Fibroblast of skin of left biceps (primary cell): Measurements from ENCODE around the gene PFKM.
"Not testable (repeated sequence)": the region's sequence is repeated elsewhere in the genome, so short reads cannot be mapped to it uniquely, and the experiment has no call there.

Source experiments
- DNase-seq, 2 experiments: peaks; one replicate each; pipeline ENCODE4 v3.0.0-alpha.2; 2013; ENCODE audit warnings: low read depth in 2 of 2

PFKM gene

GRCh38 chr12:48111312-48111693 is 7.9 kb upstream of the PFKM start:
- not testable (repeated sequence) for DNase-seq

GRCh38 chr12:48115957-48116356 is 3.2 kb upstream of the PFKM start:
- no peak for DNase-seq

GRCh38 chr12:48118284-48118871 is 786 bp upstream of the PFKM start:
- no peak for DNase-seq

DNA sequence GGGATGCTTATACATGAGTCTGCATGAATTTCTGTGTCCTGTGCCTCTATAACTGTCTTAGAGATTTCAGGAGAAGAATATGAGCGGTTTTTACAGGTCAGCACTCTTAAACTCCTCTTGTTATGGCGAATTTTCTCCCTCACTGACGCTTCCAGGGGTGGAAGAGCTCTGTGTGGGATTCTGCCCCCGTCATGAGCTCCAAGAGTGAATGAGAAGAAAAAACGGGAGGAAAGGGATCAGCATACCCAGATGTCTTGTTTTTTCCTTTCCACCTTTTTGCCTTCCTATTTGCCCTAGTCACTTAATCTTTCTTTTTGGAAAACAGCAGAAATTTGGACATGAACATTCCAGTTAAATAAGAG is 651 bp downstream of the PFKM start:
- no peak for DNase-seq

- no peak for DNase-seq
These were observed 2.4 kb downstream of the PFKM start for GRCh38 chr12:48121522-48121921.

DNA sequence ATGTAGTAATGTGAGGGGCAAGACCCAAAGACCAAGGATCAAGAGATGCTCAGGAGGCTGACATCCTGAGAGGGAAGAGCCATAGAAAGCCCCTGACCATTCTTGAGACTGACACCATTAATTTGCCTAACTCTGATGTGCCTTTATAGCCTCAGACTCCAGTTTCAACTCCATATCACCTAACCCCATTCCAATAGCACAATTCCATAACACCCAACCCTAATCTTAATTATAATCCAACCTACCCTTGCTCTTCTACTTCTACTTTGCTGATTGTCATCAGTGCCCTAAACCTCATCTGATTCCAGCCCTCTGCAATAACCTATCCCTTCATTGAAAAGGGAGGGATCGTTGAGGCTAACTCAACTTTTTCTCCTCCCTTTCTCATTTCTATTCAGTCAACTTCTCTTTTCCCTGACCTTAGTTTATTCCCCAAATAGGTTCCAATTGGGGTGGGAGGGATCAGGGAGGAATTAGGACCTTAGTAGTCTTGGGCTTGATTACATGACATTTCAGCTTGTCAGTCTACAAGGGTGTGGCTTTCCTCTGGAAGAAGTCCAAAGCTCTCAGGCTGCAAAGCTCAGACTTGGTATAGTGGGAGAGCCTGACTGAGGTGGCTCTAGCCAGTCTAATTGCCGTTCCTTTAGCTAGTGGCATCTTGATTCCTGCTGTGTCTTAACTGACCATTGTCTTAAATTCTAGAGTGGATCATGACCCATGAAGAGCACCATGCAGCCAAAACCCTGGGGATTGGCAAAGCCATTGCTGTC is 3.1 kb downstream of the PFKM start:
- no peak for DNase-seq

DNA sequence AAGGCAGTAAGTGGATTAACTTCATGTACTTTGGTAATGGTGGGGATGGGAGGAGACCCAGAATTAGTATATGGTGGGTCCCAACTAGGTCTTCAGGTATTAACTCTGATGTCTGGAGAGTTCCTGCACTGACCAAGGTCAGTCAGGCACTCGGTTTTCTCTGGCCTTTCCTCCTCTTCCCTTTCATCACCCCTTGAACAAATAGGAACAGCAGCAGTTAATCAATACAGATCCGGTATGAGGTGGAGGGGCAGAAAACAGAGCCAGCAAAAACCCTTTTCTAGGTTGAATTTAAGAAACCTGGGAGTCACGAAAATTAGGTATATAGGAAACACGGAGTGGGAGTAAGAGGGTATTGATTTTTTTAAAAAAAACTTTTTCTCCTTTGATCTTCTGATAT is 4.0 kb downstream of the PFKM start:
- no peak for DNase-seq

DNA sequence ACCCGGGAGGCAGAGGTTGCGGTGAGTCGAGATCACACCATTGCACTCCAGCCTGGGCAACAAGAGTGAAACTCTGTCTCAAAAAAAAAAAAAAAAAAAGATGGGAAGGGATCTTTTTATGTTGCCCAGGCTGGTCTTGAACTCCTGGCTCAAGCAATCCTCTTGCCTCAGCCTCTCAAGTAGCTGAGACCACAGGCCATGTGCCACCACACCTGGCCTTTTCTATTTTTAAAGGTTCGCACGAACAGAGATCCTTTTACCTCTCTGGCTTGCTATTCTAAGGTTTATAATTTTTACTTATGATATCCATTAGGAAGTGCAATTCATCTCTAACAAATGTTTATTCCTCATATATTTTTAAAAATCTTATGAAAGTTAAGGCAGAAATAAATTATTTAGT is 6.4 kb downstream of the PFKM start:
- DNase-seq: not testable (repeated sequence)

DNA sequence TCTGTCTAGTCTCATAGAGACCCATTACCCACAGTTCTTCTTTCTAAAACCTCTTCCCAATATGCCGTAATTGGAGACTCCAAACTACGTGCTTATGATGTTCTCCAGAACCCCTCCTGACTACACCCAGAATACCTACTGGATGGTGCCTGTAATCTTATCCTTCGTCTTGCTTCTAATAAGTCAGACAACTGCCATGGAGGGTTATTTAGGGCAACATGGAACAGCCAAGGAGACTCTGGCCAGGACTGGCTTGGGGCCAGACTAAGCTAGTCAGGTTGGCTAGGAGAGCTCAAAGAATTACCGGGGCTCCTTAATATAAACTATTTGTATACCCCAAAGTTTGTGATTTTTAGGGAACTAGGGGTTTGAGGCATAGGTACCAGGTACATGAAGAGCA is 6.8 kb downstream of the PFKM start:
- no peak for DNase-seq

DNA sequence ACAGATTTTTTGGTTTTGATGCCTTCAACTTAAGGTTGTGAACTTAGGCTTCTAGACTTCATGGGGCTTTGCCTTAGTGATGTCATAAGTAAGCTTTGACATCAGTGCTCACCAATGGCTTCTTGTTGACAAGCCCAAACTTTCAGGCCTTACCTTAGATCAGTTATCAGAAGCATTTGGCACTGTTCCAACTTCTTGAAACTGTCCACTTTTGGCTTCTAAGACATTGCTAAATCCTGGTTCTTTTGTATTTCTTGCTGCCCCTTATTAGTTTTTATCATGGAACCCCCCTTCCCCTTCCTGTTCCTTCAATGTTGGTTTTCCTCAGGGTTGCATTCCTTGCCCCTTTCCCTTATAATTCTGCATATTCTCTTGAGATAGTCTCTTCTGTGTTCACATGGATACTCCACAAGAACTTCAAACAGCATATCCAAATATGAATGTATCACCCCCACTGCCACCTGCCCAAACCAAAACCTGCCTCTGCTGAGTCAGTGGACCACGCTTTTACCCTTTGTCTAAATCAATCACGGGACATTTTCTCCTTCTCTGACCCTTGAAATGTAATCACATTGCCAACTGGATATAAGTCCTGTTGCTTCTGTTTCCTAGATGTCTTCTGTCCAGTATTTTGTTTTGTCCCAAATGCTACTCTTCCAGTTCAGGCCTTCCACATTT is 7.9 kb downstream of the PFKM start:
- DNase-seq: no peak

- no peak for DNase-seq
These were observed 9.6 kb downstream of the PFKM start for GRCh38 chr12:48128800-48129199.

- no peak for DNase-seq
These were observed 10.2 kb downstream of the PFKM start for GRCh38 chr12:48129376-48129775.

GRCh38 chr12:48131517-48131916 is 12.4 kb downstream of the PFKM start:
- DNase-seq: no peak

DNA sequence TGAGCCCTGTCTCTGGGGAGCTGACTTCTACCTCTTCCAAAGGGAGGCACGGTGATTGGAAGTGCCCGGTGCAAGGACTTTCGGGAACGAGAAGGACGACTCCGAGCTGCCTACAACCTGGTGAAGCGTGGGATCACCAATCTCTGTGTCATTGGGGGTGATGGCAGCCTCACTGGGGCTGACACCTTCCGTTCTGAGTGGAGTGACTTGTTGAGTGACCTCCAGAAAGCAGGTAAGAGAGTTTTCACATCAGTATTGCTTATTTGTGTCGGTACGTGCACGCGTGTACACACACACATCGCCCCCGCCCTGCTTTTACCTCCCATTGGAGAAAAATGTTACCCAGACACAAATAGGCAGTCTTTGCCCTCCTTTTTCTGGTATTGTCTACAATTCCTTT is 13.7 kb downstream of the PFKM start:
- no peak for DNase-seq

GRCh38 chr12:48135027-48135426 is 15.9 kb downstream of the PFKM start:
- DNase-seq: no peak

- DNase-seq: no peak
These were observed 23.9 kb downstream of the PFKM start for GRCh38 chr12:48142818-48143674.

DNA sequence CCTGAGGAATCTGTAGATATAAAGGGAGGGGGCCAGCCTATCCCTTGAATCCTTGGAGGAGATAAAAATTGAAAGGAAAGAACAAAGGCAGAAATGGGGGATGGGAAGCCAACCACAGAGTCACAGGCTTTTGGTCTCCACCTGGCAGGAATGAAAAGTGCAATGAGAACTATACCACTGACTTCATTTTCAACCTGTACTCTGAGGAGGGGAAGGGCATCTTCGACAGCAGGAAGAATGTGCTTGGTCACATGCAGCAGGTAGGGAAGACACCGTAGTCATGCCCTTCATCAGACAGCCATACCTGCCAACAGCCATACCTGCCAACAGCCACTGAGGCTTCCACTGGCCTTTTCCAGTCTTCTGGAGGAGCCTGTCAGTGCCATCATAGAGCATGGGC is 24.7 kb downstream of the PFKM start:
- no peak for DNase-seq

- DNase-seq: no peak
These were observed 26.8 kb downstream of the PFKM start for GRCh38 chr12:48145981-48146380.

- no peak for DNase-seq
These were observed 32.1 kb downstream of the PFKM start for GRCh38 chr12:48151103-48151771.

DNA sequence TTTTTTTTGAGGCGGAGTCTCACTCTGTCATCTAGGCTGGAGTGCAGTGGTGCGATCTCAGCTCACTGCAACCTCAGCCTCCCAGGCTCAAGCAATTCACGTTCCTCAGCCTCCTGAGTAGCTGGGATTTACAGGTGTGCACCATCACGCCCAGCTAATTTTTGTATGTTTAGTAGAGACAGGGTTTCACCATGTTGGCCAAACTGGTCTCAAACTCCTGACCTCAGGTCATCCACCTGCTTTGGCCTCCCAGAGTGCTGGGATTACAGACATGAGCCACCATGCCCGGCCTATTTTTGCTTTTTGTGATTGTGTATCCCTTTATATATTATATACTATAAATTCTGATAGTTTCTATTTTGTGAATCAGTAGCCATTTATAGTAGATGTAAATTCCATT is 36.6 kb downstream of the PFKM start:
- DNase-seq: not testable (repeated sequence)

GRCh38 chr12:48156652-48157017 is 37.5 kb downstream of the PFKM start:
- no peak for DNase-seq
